HEK293 (cell line): ENCODE data around the gene ARHGEF2.

Source experiments
- ZNF610 ChIP-seq: fragments of 450-650 bp; formaldehyde crosslinking; IDR thresholded peaks from 2 replicates; pipeline ENCODE4 v1.5.1; 2016; ENCODE audit warnings: missing biosample characterization, missing genetic modification characterization, borderline replicate concordance
- TF ChIP-seq, protein P1 (sequence below): fragments of 450-650 bp; formaldehyde crosslinking; IDR thresholded peaks from 2 replicates; pipeline ENCODE4 v1.5.1; 2016; ENCODE audit warnings: missing biosample characterization, missing genetic modification characterization

DNA sequence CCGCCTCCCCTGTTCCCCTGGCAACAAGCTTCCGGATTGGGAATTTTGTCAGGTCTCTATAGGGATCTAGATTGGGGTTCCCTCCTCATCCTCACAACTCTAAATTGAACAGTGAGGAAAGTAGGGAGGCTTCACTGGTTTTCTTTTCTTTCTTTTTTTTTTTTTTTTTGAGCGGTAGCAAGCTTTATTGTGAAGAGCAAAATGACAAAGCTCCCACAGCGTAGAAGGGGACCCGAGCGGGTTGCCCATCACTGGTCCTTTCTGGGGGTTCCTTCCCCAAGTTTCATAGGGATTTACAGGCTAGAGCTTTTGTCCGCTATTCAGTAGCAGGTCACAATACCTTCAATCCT lies 10.3 kb downstream of the ARHGEF2 start:
- TF ChIP-seq, protein P1, sequence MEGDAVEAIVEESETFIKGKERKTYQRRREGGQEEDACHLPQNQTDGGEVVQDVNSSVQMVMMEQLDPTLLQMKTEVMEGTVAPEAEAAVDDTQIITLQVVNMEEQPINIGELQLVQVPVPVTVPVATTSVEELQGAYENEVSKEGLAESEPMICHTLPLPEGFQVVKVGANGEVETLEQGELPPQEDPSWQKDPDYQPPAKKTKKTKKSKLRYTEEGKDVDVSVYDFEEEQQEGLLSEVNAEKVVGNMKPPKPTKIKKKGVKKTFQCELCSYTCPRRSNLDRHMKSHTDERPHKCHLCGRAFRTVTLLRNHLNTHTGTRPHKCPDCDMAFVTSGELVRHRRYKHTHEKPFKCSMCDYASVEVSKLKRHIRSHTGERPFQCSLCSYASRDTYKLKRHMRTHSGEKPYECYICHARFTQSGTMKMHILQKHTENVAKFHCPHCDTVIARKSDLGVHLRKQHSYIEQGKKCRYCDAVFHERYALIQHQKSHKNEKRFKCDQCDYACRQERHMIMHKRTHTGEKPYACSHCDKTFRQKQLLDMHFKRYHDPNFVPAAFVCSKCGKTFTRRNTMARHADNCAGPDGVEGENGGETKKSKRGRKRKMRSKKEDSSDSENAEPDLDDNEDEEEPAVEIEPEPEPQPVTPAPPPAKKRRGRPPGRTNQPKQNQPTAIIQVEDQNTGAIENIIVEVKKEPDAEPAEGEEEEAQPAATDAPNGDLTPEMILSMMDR: no peak
- TF ChIP-seq ZNF610 (tag by site-specific recombination): no peak
